RWPE2 (cell line): ENCODE results near the gene C11orf58.

Experiments
- ATAC-seq: fragments of 200-7000 bp; cut with Tn5 transposase; 3 replicates; pipeline ENCODE4 v1.9.1; 2021; ENCODE audit warnings: low read depth
- DNase-seq: peaks from one replicate; pipeline ENCODE4 v3.0.0-alpha.2; 2020; ENCODE audit warnings: low spot score
- H3K27ac ChIP-seq: fragments of 450-650 bp; 2 replicates; pipeline ENCODE4 v1.5.1; 2017; ENCODE audit warnings: mild to moderate bottlenecking; ENCODE audit not compliant: poor library complexity, severe bottlenecking
- H3K27me3 ChIP-seq: fragments of 250-450 bp; sonication (Bioruptor Pico); 2 replicates; pipeline ENCODE4 v1.5.1; 2021; ENCODE audit warnings: mild to moderate bottlenecking, moderate library complexity; ENCODE audit not compliant: insufficient read depth, poor library complexity, severe bottlenecking
- H3K36me3 ChIP-seq: fragments of 250-450 bp; sonication (Bioruptor Pico); 2 replicates; pipeline ENCODE4 v1.5.1; 2020; ENCODE audit warnings: low read depth, mild to moderate bottlenecking, moderate library complexity
- H3K4me1 ChIP-seq: fragments of 250-450 bp; sonication (Bioruptor Pico); 2 replicates; pipeline ENCODE4 v1.5.1; 2021; ENCODE audit warnings: mild to moderate bottlenecking, moderate library complexity; ENCODE audit not compliant: insufficient read depth, poor library complexity, severe bottlenecking
- H3K4me3 ChIP-seq: fragments of 250-450 bp; sonication (Bioruptor Pico); 2 replicates; pipeline ENCODE4 v1.5.1; 2021; ENCODE audit warnings: mild to moderate bottlenecking, moderate library complexity; ENCODE audit not compliant: severe bottlenecking
- H3K9me3 ChIP-seq: fragments of 250-450 bp; sonication (Bioruptor Pico); 2 replicates; pipeline ENCODE4 v1.5.1; 2021; ENCODE audit warnings: mild to moderate bottlenecking, moderate library complexity; ENCODE audit not compliant: severe bottlenecking
- CTCF ChIP-seq: fragments of 450-650 bp; IDR thresholded peaks from one replicate; pipeline ENCODE4 v1.5.1; 2017; ENCODE audit warnings: mild to moderate bottlenecking, moderate library complexity; ENCODE audit not compliant: poor library complexity, severe bottlenecking

The C11orf58 gene

DNA sequence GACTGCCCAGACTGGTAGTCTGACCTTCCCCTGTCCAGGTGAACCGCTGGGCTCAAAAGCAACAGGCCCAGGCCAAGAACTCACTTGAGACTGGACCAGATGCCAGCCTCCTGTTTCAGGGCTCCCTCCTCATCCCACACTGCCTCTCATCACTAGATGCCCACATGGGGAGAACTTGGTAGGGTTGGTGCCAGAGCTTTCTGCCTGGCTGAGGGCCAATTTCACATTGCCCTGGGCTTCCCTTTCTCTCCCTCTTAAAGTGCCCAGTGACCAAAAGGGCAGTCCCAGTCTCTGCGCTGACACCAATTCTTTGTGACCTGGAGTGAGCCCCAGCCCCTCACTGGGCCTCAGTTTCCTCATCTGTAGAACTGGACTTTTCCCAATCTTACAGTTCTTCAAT is 41.7 kb downstream of the C11orf58 start:
- TF ChIP-seq CTCF = no peak
- ATAC-seq (no peak), DNase-seq (no peak)
- peaks cover 8% of the 10 kb centered on the region for H3K4me1 ChIP-seq
- no peak overlapping the region for H3K27ac ChIP-seq
- H3K9me3 ChIP-seq = no peaks in the 10 kb centered on the region
- no peak overlapping the region for H3K4me3 ChIP-seq
- no peaks in the 10 kb centered on the region for H3K27me3 ChIP-seq
- H3K36me3 ChIP-seq = no peaks in the 10 kb centered on the region

DNA sequence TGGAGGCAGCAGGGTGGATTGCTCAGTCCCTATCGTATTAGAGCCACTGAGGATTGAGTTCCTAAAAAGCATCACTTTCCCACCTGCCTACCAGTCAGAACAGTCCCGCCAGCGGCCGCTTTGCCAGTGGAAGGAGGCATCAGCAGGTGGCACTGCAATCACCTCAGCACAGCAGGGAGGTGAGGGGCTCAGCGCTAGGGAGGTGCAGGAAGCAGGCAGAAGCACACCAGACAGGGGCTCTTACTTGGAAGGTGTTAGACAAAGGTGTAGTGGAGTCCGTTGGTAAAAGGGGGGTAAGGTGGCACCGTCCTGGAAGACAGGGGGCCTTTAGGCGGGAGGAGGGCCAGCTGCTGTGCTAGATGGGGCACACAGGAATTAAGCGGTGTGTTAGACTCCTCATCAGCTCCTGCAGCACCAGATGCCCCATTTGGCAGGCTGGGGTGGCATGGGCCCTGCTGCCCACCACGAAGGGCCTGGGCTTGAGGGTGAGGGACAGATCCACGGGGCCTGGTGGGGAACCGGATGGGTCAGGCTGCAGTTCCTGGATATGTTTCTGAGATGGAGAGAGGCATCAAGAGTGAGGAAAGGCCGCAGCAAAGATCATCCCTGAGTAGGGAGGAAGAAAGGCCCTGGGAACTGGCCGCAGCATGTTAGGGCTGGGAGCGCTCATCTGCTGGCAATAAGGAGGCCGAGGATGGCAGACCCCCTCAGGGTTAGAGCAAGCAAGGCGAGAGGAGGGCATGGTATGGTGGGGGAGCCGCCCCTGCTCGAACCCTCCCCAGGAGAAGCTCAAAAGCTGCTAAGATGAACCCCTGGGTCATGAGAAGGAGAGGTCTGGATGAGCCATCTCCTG is 42.5 kb downstream of the C11orf58 start:
- no peak for ATAC-seq

DNA sequence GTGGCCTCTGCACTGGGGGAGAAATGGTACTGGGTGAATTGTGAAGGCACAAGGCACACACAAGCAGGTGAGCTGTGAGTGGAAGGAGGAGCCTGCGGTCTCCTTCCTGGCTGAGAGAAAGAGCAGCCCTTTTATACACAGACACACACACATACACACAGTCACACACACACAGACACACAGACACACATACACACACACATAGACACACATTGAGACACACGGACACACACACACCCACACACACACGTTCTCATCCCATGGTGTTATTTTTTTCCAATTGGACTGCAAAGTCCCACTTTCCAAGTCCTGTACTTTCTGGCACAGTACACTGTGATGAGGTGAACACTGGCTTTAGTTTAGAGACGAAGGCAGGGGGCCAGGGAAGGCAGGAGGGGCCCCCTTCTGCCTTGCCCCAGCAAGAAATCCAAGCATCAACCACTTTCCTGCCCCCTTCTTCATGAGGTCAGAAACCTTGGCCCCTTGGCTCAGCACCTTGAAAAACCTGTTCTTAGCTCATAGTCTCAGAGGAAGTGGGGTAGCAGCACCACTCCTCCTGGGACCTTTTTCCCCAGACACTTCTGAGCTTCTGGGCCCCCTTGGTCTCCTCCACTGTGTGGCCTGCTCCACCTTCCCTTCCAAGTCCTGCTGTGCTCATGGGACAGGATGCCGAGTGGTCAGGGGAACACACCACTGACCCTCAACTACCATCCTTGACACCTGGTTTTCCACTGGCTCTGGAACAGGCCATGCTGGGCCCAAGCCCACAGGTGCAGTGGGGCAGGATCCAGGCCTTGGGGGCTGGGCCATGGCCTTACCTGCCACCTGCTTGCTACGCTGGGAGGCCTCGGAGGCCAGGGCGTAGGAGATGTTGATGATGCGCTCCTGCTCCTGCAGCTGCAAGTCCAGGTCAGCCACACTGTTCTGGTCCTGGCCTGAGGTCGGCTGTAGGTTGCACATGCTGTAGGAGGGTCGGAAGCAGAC is 43.8 kb downstream of the C11orf58 start:
- H3K4me1 ChIP-seq = peaks cover 13% of the 10 kb centered on the region
- ATAC-seq = no peak
- TF ChIP-seq CTCF = no peak
- H3K27ac ChIP-seq = no peak overlapping the region
- no peaks in the 10 kb centered on the region for H3K36me3 ChIP-seq
- H3K9me3 ChIP-seq = no peaks in the 10 kb centered on the region
- no peak overlapping the region for H3K4me3 ChIP-seq
- H3K27me3 ChIP-seq = no peaks in the 10 kb centered on the region
- no peak for DNase-seq

More for the DNA sequence above, 42.5 kb downstream of the C11orf58 start:
- H3K9me3 ChIP-seq = no peaks in the 10 kb centered on the region
- H3K4me3 ChIP-seq = no peak overlapping the region
- no peak overlapping the region for H3K27ac ChIP-seq
- peaks cover 8% of the 10 kb centered on the region for H3K4me1 ChIP-seq
- no peak for TF ChIP-seq CTCF
- no peak for DNase-seq
- no peaks in the 10 kb centered on the region for H3K27me3 ChIP-seq
- no peaks in the 10 kb centered on the region for H3K36me3 ChIP-seq

GRCh38 chr11:16783321-16783801 is 44.9 kb downstream of the C11orf58 start:
- Histone ChIP-seq H3K27ac (no peak overlapping the region), H3K9me3 (no peaks in the 10 kb centered on the region), H3K4me1 (peaks cover 17% of the 10 kb centered on the region), H3K4me3 (no peak overlapping the region), H3K27me3 (no peaks in the 10 kb centered on the region), H3K36me3 (no peaks in the 10 kb centered on the region)
- no peak for TF ChIP-seq CTCF
- ATAC-seq = no peak
- DNase-seq = no peak
